GM20000 (cell line): ENCODE measurements around the gene IL1RAPL1.
"Not testable (repeated sequence)": the region's sequence is repeated elsewhere in the genome, so short reads cannot be mapped to it uniquely, and the experiment has no call there.

Experiments used
- DNase-seq: peaks from one replicate; pipeline ENCODE4 v3.0.0; 2012; ENCODE audit warnings: low spot score
- CTCF ChIP-seq: IDR thresholded peaks from 2 replicates; pipeline ENCODE4 v1.5.1; 2012; ENCODE audit warnings: mild to moderate bottlenecking, control low read depth; ENCODE audit errors: extremely low read depth, missing control alignments

IL1RAPL1 gene

GRCh38 chrX:29113221-29113620, 526.0 kb downstream of the IL1RAPL1 start:
- DNase-seq = no peak
- no peak for TF ChIP-seq CTCF

GRCh38 chrX:29122817-29123216, 535.6 kb downstream of the IL1RAPL1 start:
- DNase-seq = not testable (repeated sequence)

GRCh38 chrX:29130905-29131304, 543.7 kb downstream of the IL1RAPL1 start:
- no peak for DNase-seq
- no peak for TF ChIP-seq CTCF

- no peak for TF ChIP-seq CTCF
- DNase-seq = no peak
Observed at GRCh38 chrX:29136904-29137303, 549.7 kb downstream of the IL1RAPL1 start.

GRCh38 chrX:29138003-29138402, 550.8 kb downstream of the IL1RAPL1 start:
- no peak for TF ChIP-seq CTCF

GRCh38 chrX:29143356-29143755, 556.1 kb downstream of the IL1RAPL1 start:
- DNase-seq = no peak
- TF ChIP-seq CTCF = no peak

More at GRCh38 chrX:29138003-29138402, 550.8 kb downstream of the IL1RAPL1 start:
- no peak for DNase-seq

- DNase-seq = no peak
- no peak for TF ChIP-seq CTCF
Observed at GRCh38 chrX:29143756-29144155, 556.5 kb downstream of the IL1RAPL1 start.

GRCh38 chrX:29145316-29145715, 558.1 kb downstream of the IL1RAPL1 start:
- DNase-seq = no peak
- no peak for TF ChIP-seq CTCF
